ENCODE measurements around the gene DCUN1D4. TPM values are rescaled to one million over a fixed set of nuclear protein-coding genes. Genes with fewer than 3 reads are reported as not detected.

DCUN1D4 gene
- total RNA-seq, 1 donor from 2014 or later = 19.7 TPM

GRCh38 chr4:51833236-51833635 lies 9.7 kb upstream of the DCUN1D4 start:
- H3K27me3 ChIP-seq (ENCODE audit: control insufficient read depth, insufficient read depth, low read length) = no peaks in the 10 kb centered on the region
- TF ChIP-seq CTCF (IDR thresholded peaks at IDR 0.05; ENCODE audit: insufficient read depth, low read length, poor library complexity, severe bottlenecking) = no peak
- H3K4me3 ChIP-seq (ENCODE audit: low read depth, low read length) = no peak overlapping the region
- no peak for DNase-seq (ENCODE audit: low read depth)
- H3K36me3 ChIP-seq (ENCODE audit: control insufficient read depth, insufficient read depth, low read length) = no peaks in the 10 kb centered on the region

- TF ChIP-seq CTCF (IDR thresholded peaks at IDR 0.05; ENCODE audit: insufficient read depth, low read length, poor library complexity, severe bottlenecking) = no peak
- no peak for DNase-seq (ENCODE audit: low read depth)
These were observed 7.9 kb upstream of the DCUN1D4 start for GRCh38 chr4:51835079-51835478.

GRCh38 chr4:51835855-51836254 lies 7.1 kb upstream of the DCUN1D4 start:
- H3K27me3 ChIP-seq (ENCODE audit: control insufficient read depth, insufficient read depth, low read length) = no peaks in the 10 kb centered on the region
- no peak for TF ChIP-seq CTCF (IDR thresholded peaks at IDR 0.05; ENCODE audit: insufficient read depth, low read length, poor library complexity, severe bottlenecking)
- no peaks in the 10 kb centered on the region for H3K36me3 ChIP-seq (ENCODE audit: control insufficient read depth, insufficient read depth, low read length)
- DNase-seq (ENCODE audit: low read depth) = no peak
- no peak overlapping the region for H3K4me3 ChIP-seq (ENCODE audit: low read depth, low read length)

More at GRCh38 chr4:51835079-51835478, 7.9 kb upstream of the DCUN1D4 start:
- no peak overlapping the region for H3K4me3 ChIP-seq (ENCODE audit: low read depth, low read length)
- no peaks in the 10 kb centered on the region for H3K36me3 ChIP-seq (ENCODE audit: control insufficient read depth, insufficient read depth, low read length)
- H3K27me3 ChIP-seq (ENCODE audit: control insufficient read depth, insufficient read depth, low read length) = no peaks in the 10 kb centered on the region

GRCh38 chr4:51836549-51836948 lies 6.4 kb upstream of the DCUN1D4 start:
- no peak for TF ChIP-seq CTCF (IDR thresholded peaks at IDR 0.05; ENCODE audit: insufficient read depth, low read length, poor library complexity, severe bottlenecking)

GRCh38 chr4:51840781-51841180 lies 2.2 kb upstream of the DCUN1D4 start:
- DNase-seq (ENCODE audit: low read depth) = no peak
- H3K36me3 ChIP-seq (ENCODE audit: control insufficient read depth, insufficient read depth, low read length) = no peaks in the 10 kb centered on the region
- no peak overlapping the region for H3K4me3 ChIP-seq (ENCODE audit: low read depth, low read length)
- TF ChIP-seq CTCF (IDR thresholded peaks at IDR 0.05; ENCODE audit: insufficient read depth, low read length, poor library complexity, severe bottlenecking) = no peak
- H3K27me3 ChIP-seq (ENCODE audit: control insufficient read depth, insufficient read depth, low read length) = no peaks in the 10 kb centered on the region

More at GRCh38 chr4:51836549-51836948, 6.4 kb upstream of the DCUN1D4 start:
- Histone ChIP-seq H3K4me3 (ENCODE audit: low read depth, low read length) (no peak overlapping the region), H3K36me3 (ENCODE audit: control insufficient read depth, insufficient read depth, low read length) (no peaks in the 10 kb centered on the region), H3K27me3 (ENCODE audit: control insufficient read depth, insufficient read depth, low read length) (no peaks in the 10 kb centered on the region)
- DNase-seq (ENCODE audit: low read depth) = no peak

- H3K27me3 ChIP-seq (ENCODE audit: control insufficient read depth, insufficient read depth, low read length) = no peaks in the 10 kb centered on the region
- no peak for DNase-seq (ENCODE audit: low read depth)
- TF ChIP-seq CTCF (IDR thresholded peaks at IDR 0.05; ENCODE audit: insufficient read depth, low read length, poor library complexity, severe bottlenecking) = no peak
- H3K36me3 ChIP-seq (ENCODE audit: control insufficient read depth, insufficient read depth, low read length) = no peaks in the 10 kb centered on the region
- peak overlapping the region; percentile 90 for H3K4me3 ChIP-seq (ENCODE audit: low read depth, low read length)
These were observed 793 bp upstream of the DCUN1D4 start for GRCh38 chr4:51842167-51842553.
